Esophagus squamous epithelium (tissue), 4 donors: Measurements from ENCODE around the gene TEX2.

ENCODE experiments used
- POLR2A ChIP-seq, 4 donors: fragments of 450-650 bp; IDR thresholded peaks; one replicate each; pipeline ENCODE4 v1.6.1; 2017; ENCODE audit warnings: antibody characterized with exemption in 4 of 4, mild to moderate bottlenecking in 4 of 4, moderate library complexity in 3 of 4
- TF ChIP-seq, protein P1 (sequence below), 6 experiments: fragments of 450-650 bp in 4 of 6; fragments of 200-600 bp in 2 of 6; sonication (generic) in 2 of 6; IDR thresholded peaks; one replicate each; pipeline ENCODE4 v1.5.1; 2016 to 2019; ENCODE audit warnings: antibody characterized with exemption in 6 of 6, mild to moderate bottlenecking in 4 of 6, moderate library complexity in 4 of 6

GRCh38 chr17:64156670-64157069, 106.4 kb downstream of the TEX2 start:
- TF ChIP-seq, protein P1, sequence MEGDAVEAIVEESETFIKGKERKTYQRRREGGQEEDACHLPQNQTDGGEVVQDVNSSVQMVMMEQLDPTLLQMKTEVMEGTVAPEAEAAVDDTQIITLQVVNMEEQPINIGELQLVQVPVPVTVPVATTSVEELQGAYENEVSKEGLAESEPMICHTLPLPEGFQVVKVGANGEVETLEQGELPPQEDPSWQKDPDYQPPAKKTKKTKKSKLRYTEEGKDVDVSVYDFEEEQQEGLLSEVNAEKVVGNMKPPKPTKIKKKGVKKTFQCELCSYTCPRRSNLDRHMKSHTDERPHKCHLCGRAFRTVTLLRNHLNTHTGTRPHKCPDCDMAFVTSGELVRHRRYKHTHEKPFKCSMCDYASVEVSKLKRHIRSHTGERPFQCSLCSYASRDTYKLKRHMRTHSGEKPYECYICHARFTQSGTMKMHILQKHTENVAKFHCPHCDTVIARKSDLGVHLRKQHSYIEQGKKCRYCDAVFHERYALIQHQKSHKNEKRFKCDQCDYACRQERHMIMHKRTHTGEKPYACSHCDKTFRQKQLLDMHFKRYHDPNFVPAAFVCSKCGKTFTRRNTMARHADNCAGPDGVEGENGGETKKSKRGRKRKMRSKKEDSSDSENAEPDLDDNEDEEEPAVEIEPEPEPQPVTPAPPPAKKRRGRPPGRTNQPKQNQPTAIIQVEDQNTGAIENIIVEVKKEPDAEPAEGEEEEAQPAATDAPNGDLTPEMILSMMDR (IDR thresholded peaks at IDR 0.05), result no peak
- TF ChIP-seq POLR2A (IDR thresholded peaks at IDR 0.05), result no peak
